DOHH2 (cell line): ENCODE measurements around the gene ORMDL3.

ENCODE experiments used
- H3F3A ChIP-seq: fragments of 200-600 bp; sonication (generic), shearing (Covaris generic); 2 replicates; pipeline ENCODE4 v1.6.0; 2016; ENCODE audit warnings: antibody characterized with exemption, mild to moderate bottlenecking; ENCODE audit not compliant: control insufficient read depth, insufficient read depth
- H3K27ac ChIP-seq: fragments of 200-600 bp; sonication (generic); 2 replicates; pipeline ENCODE4 v1.5.1; 2014; ENCODE audit warnings: low read depth, mild to moderate bottlenecking, low read length, moderate library complexity
- H3K27me3 ChIP-seq: fragments of 200-600 bp; sonication (generic); 2 replicates; pipeline ENCODE4 v1.6.1; 2014; ENCODE audit warnings: mild to moderate bottlenecking, low read length, mixed read lengths; ENCODE audit not compliant: control insufficient read depth
- H3K36me3 ChIP-seq: fragments of 200-600 bp; sonication (generic); 2 replicates; pipeline ENCODE4 v1.6.1; 2014; ENCODE audit warnings: mild to moderate bottlenecking, low read length, moderate library complexity, mixed read lengths; ENCODE audit not compliant: control insufficient read depth
- H3K4me1 ChIP-seq: fragments of 200-600 bp; sonication (generic); 2 replicates; pipeline ENCODE4 v1.6.1; 2014; ENCODE audit warnings: mild to moderate bottlenecking, low read length, mixed read lengths; ENCODE audit not compliant: control insufficient read depth
- H3K4me2 ChIP-seq: fragments of 200-600 bp; sonication (generic); 2 replicates; pipeline ENCODE4 v1.6.0; 2014; ENCODE audit warnings: mild to moderate bottlenecking, low read length, moderate library complexity
- H3K4me3 ChIP-seq: fragments of 200-600 bp; sonication (generic); 2 replicates; pipeline ENCODE4 v1.5.1; 2014; ENCODE audit warnings: mild to moderate bottlenecking, low read length, mixed read lengths
- H3K79me2 ChIP-seq: fragments of 200-600 bp; sonication (generic); 2 replicates; pipeline ENCODE4 v1.6.1; 2014; ENCODE audit warnings: mild to moderate bottlenecking, low read length, mixed read lengths; ENCODE audit not compliant: control insufficient read depth
- H3K9me2 ChIP-seq: fragments of 200-600 bp; sonication (generic); replicated peaks from 2 replicates; pipeline ENCODE4 v1.6.1; 2014; ENCODE audit warnings: mild to moderate bottlenecking, low read length, mixed read lengths; ENCODE audit not compliant: control insufficient read depth
- H3K9me3 ChIP-seq: fragments of 200-600 bp; sonication (generic); 2 replicates; pipeline ENCODE4 v1.6.1; 2014; ENCODE audit warnings: antibody characterized with exemption, low read length, mixed read lengths; ENCODE audit not compliant: control insufficient read depth, insufficient read depth
- H4K20me1 ChIP-seq: fragments of 200-600 bp; sonication (generic); 2 replicates; pipeline ENCODE4 v1.6.0; 2014; ENCODE audit warnings: low read depth, mild to moderate bottlenecking, antibody characterized with exemption, low read length, moderate library complexity; ENCODE audit not compliant: control insufficient read depth, insufficient read depth
- CTCF ChIP-seq: fragments of 200-600 bp; sonication (generic); IDR thresholded peaks from one replicate; pipeline ENCODE4 v1.5.1; 2014; ENCODE audit warnings: antibody characterized with exemption, mild to moderate bottlenecking, low read depth, low read length; ENCODE audit not compliant: poor library complexity, severe bottlenecking
- EZH2phosphoT487 ChIP-seq: fragments of 200-600 bp; sonication (generic); IDR thresholded peaks from 2 replicates; pipeline ENCODE4 v1.6.1; 2017; ENCODE audit warnings: borderline replicate concordance, mild to moderate bottlenecking, antibody characterized with exemption, low read length, moderate library complexity, mixed read lengths

The ORMDL3 gene

GRCh38 chr17:39939588-39940419, 12.4 kb upstream of the ORMDL3 start:
- no peaks in the 10 kb centered on the region for H4K20me1 ChIP-seq
- H3K9me2 ChIP-seq: no peaks in the 10 kb centered on the region
- peak overlapping the region; percentile 59 for H3K4me2 ChIP-seq
- no peaks in the 10 kb centered on the region for H3K36me3 ChIP-seq
- peak overlapping the region; percentile 38 for H3K4me3 ChIP-seq
- no peaks in the 10 kb centered on the region for H3K27me3 ChIP-seq
- H3K4me1 ChIP-seq: peaks cover 17% of the 10 kb centered on the region
- no peaks in the 10 kb centered on the region for H3K9me3 ChIP-seq
- no peak overlapping the region for H3K27ac ChIP-seq
- TF ChIP-seq EZH2phosphoT487 (no peak), CTCF (peak; percentile 76)
- H3F3A ChIP-seq: no peaks in the 10 kb centered on the region
- H3K79me2 ChIP-seq: no peaks in the 10 kb centered on the region

GRCh38 chr17:39939106-39939505, 11.7 kb upstream of the ORMDL3 start:
- Histone ChIP-seq H3K36me3 (no peaks in the 10 kb centered on the region), H3F3A (no peaks in the 10 kb centered on the region), H3K4me1 (peaks cover 17% of the 10 kb centered on the region), H3K27ac (no peak overlapping the region), H3K9me2 (no peaks in the 10 kb centered on the region), H3K79me2 (no peaks in the 10 kb centered on the region), H3K27me3 (no peaks in the 10 kb centered on the region), H4K20me1 (no peaks in the 10 kb centered on the region), H3K4me2 (peak overlapping the region; percentile 59), H3K4me3 (peak overlapping the region; percentile 38), H3K9me3 (no peaks in the 10 kb centered on the region)
- TF ChIP-seq CTCF (no peak), EZH2phosphoT487 (no peak)

GRCh38 chr17:39938140-39938869, 10.9 kb upstream of the ORMDL3 start:
- no peaks in the 10 kb centered on the region for H3K9me2 ChIP-seq

More at GRCh38 chr17:39938140-39938869, 10.9 kb upstream of the ORMDL3 start:
- Histone ChIP-seq H3K36me3 (no peaks in the 10 kb centered on the region), H4K20me1 (no peaks in the 10 kb centered on the region), H3K27me3 (no peaks in the 10 kb centered on the region), H3K79me2 (no peaks in the 10 kb centered on the region), H3F3A (no peaks in the 10 kb centered on the region), H3K4me3 (no peak overlapping the region), H3K27ac (no peak overlapping the region), H3K4me2 (no peak overlapping the region), H3K4me1 (peaks cover 13% of the 10 kb centered on the region), H3K9me3 (no peaks in the 10 kb centered on the region)
- no peak for TF ChIP-seq EZH2phosphoT487
- TF ChIP-seq CTCF: no peak
